Stimulated activated CD4-positive, alpha-beta T cell treated with anti-CD3 and anti-CD28 coated beads, Interleukin-12 subunit alpha, Interleukin-12 subunit beta, amount 100 ng/mL, for 48 hours (primary cell): ENCODE results near the gene PTGR1.
"Not testable (repeated sequence)": the region's sequence is repeated elsewhere in the genome, so short reads cannot be mapped to it uniquely, and the experiment has no call there.

Experiments
- DNase-seq, 3 donors: peaks; one replicate each; pipeline ENCODE4 v3.0.0-alpha.2; 2020; ENCODE audit warnings: low read depth in 2 of 3, low spot score in 1 of 3

Gene PTGR1

GRCh38 chr9:111613436-111614040, 14.1 kb upstream of the PTGR1 start:
- no peak for DNase-seq

- DNase-seq, result no peak
Observed at GRCh38 chr9:111610845-111611244, 11.4 kb upstream of the PTGR1 start.

- no peak for DNase-seq
Observed at GRCh38 chr9:111610149-111610548, 10.7 kb upstream of the PTGR1 start.

GRCh38 chr9:111605041-111605559, 5.7 kb upstream of the PTGR1 start:
- DNase-seq, result no peak

- no peak for DNase-seq
Observed at GRCh38 chr9:111604054-111604615, 4.7 kb upstream of the PTGR1 start.

GRCh38 chr9:111603041-111603440, 3.6 kb upstream of the PTGR1 start:
- no peak for DNase-seq

GRCh38 chr9:111601237-111602018, 2.0 kb upstream of the PTGR1 start:
- no peak for DNase-seq

GRCh38 chr9:111599955-111600343, 502 bp upstream of the PTGR1 start:
- no peak for DNase-seq

GRCh38 chr9:111598733-111599091, 735 bp downstream of the PTGR1 start:
- no peak for DNase-seq

GRCh38 chr9:111597852-111598732, 1.4 kb downstream of the PTGR1 start:
- peak in 1 of 3 donors; percentile 41 for DNase-seq

GRCh38 chr9:111588846-111589245, 10.6 kb downstream of the PTGR1 start:
- DNase-seq, result no peak

GRCh38 chr9:111586378-111586777, 13.1 kb downstream of the PTGR1 start:
- DNase-seq, result no peak

- DNase-seq, result no peak
Observed at GRCh38 chr9:111582888-111583287, 16.6 kb downstream of the PTGR1 start.

- no peak for DNase-seq
Observed at GRCh38 chr9:111572950-111573604, 26.4 kb downstream of the PTGR1 start.

- not testable (repeated sequence) for DNase-seq
Observed at GRCh38 chr9:111568127-111568526, 31.3 kb downstream of the PTGR1 start.

- DNase-seq, result no peak
Observed at GRCh38 chr9:111566234-111566633, 33.2 kb downstream of the PTGR1 start.

GRCh38 chr9:111561165-111561719, 38.2 kb downstream of the PTGR1 start:
- DNase-seq, result no peak

GRCh38 chr9:111559000-111559610, 40.3 kb downstream of the PTGR1 start:
- DNase-seq, result no peak

GRCh38 chr9:111555425-111555824, 44.0 kb downstream of the PTGR1 start:
- DNase-seq, result not testable (repeated sequence)

GRCh38 chr9:111548623-111549022, 50.8 kb downstream of the PTGR1 start:
- no peak for DNase-seq
